HCT116 (cell line): ENCODE results near the gene GPR180. TPM values are rescaled to one million over a fixed set of nuclear protein-coding genes. Genes with fewer than 3 reads are reported as not detected.
A peak's percentile ranks its signal among the peaks of the same experiment; 100 is the strongest.

ENCODE experiments used
- ATAC-seq: fragments of 200-7000 bp; cut with Tn5 transposase; 2 replicates; pipeline ENCODE4 v1.9.1; 2020; ENCODE audit warnings: mild to moderate bottlenecking, moderate library complexity
- BruUV-seq: library from RNA; stranded (reverse); fragments of 400-500 nt; replicated peaks from 2 replicates; lab custom pipeline; 2021; lab: Mats Ljungman, UMichigan
- CTCF ChIA-PET: fragments of 300-600 bp; sonication (Branson Sonifier 250); formaldehyde crosslinking; loops from one replicate; lab custom pipeline; 2021; ENCODE audit warnings: antibody characterized with exemption; lab: Charles Lee
- POLR2A ChIA-PET: fragments of 300-600, 350-600 bp; sonication (Branson Sonifier 250); formaldehyde crosslinking; loops from one replicate; lab custom pipeline; 2021; ENCODE audit warnings: antibody characterized with exemption; lab: Charles Lee
- RAD21 ChIA-PET, 2 experiments: fragments of 300-600 bp; sonication (Branson Sonifier 250); formaldehyde crosslinking; loops; one replicate each; lab custom pipeline; 2023; ENCODE audit warnings: low total read pairs in 2 of 2; ENCODE audit not compliant: uncharacterized antibody in 2 of 2, unreplicated experiment in 2 of 2, low non-redundant PET in 1 of 2; lab: Charles Lee
- DNase-seq: peaks from one replicate; pipeline ENCODE4 v3.0.0-alpha.2; 2010; ENCODE audit warnings: low read depth, low spot score
- H2AFZ ChIP-seq: fragments of 200-600 bp; shearing (Covaris generic), sonication (generic); 2 replicates; pipeline ENCODE4 v1.6.1; 2017; ENCODE audit warnings: low read depth, mixed run types, mixed read lengths, antibody characterized with exemption, low read length; ENCODE audit not compliant: poor library complexity, severe bottlenecking
- H3K27ac ChIP-seq: 2 replicates; pipeline ENCODE4 v1.5.1; 2012; ENCODE audit warnings: low read depth, low read length
- H3K27me3 ChIP-seq: fragments of 200-600 bp; sonication (generic); 2 replicates; pipeline ENCODE4 v1.6.1; 2016; ENCODE audit warnings: mixed run types, low read length, mixed read lengths; ENCODE audit not compliant: insufficient read depth
- H3K36me3 ChIP-seq, 2 experiments: fragments of 200-500 bp in 1 of 2; fragments of 200-600 bp in 1 of 2; sonication (Bioruptor generic) in 1 of 2; sonication (generic) in 1 of 2; 2 replicates each; pipeline versions ENCODE4 v1.5.1 to v1.6.1; 2014 to 2016; ENCODE audit warnings: low read length in 2 of 2, inconsistent platforms in 1 of 2, mixed read lengths in 1 of 2, mixed run types in 1 of 2; ENCODE audit not compliant: insufficient read depth in 2 of 2, control insufficient read depth in 1 of 2
- H3K4me1 ChIP-seq, 2 experiments: fragments of 200-600 bp in 1 of 2; sonication (generic) in 1 of 2; 2 replicates each; pipeline versions ENCODE4 v1.5.1 to v1.6.1; 2012 to 2017; ENCODE audit warnings: low read length in 2 of 2, inconsistent platforms in 1 of 2, mild to moderate bottlenecking in 1 of 2, mixed read lengths in 1 of 2, mixed run types in 1 of 2, moderate library complexity in 1 of 2; ENCODE audit not compliant: insufficient read depth in 2 of 2, control insufficient read depth in 1 of 2
- H3K4me2 ChIP-seq: fragments of 200-600 bp; sonication (generic); 2 replicates; pipeline ENCODE4 v1.6.1; 2017; ENCODE audit warnings: mixed run types, low read length, mixed read lengths
- H3K4me3 ChIP-seq, 2 experiments: fragments of 200-600 bp in 1 of 2; sonication (generic) in 1 of 2; replicated peaks in 1 of 2; 2 replicates each; pipeline ENCODE4 v1.5.1; 2011 to 2016; ENCODE audit warnings: low read length in 2 of 2, control low read depth in 1 of 2, low read depth in 1 of 2, mild to moderate bottlenecking in 1 of 2, mixed read lengths in 1 of 2, mixed run types in 1 of 2
- H3K79me2 ChIP-seq: fragments of 200-600 bp; sonication (generic); 2 replicates; pipeline ENCODE4 v1.6.1; 2017; ENCODE audit warnings: mild to moderate bottlenecking, mixed run types, low read length, moderate library complexity, mixed read lengths; ENCODE audit not compliant: insufficient read depth
- H3K9ac ChIP-seq: fragments of 200-600 bp; sonication (generic); 2 replicates; pipeline ENCODE4 v1.6.1; 2016; ENCODE audit warnings: low read length, mixed read lengths
- H3K9me2 ChIP-seq: fragments of 200-600 bp; sonication (generic), shearing (Covaris generic); 2 replicates; pipeline ENCODE4 v1.6.1; 2017; ENCODE audit warnings: mixed run types, mild to moderate bottlenecking, moderate library complexity; ENCODE audit not compliant: insufficient read depth
- H3K9me3 ChIP-seq, 2 experiments: fragments of 200-500 bp in 1 of 2; fragments of 200-600 bp in 1 of 2; sonication (Bioruptor generic) in 1 of 2; sonication (generic) in 1 of 2; 2 replicates each; pipeline ENCODE4 v1.6.1; 2014 to 2017; ENCODE audit warnings: low read length in 2 of 2, mixed read lengths in 2 of 2, inconsistent platforms in 1 of 2, low read depth in 1 of 2, mild to moderate bottlenecking in 1 of 2, mixed run types in 1 of 2, moderate library complexity in 1 of 2; ENCODE audit not compliant: control insufficient read depth in 1 of 2, insufficient read depth in 1 of 2
- H4K20me1 ChIP-seq: fragments of 200-600 bp; sonication (generic), shearing (Covaris generic); 2 replicates; pipeline ENCODE4 v1.6.1; 2017; ENCODE audit warnings: mixed run types, mild to moderate bottlenecking, moderate library complexity; ENCODE audit not compliant: insufficient read depth
- CEBPB ChIP-seq: IDR thresholded peaks from 2 replicates; pipeline ENCODE4 v1.6.1; 2012; ENCODE audit warnings: low read depth
- CTCF ChIP-seq, 3 experiments: fragments of 200-600 bp in 1 of 3; sonication (generic) in 1 of 3; IDR thresholded peaks in 2 of 3; conservative IDR thresholded peaks in 1 of 3; 2 replicates each; pipeline ENCODE4 v1.5.1; 2012 to 2017; ENCODE audit warnings: low read depth in 2 of 3, low read length in 2 of 3, antibody characterized with exemption in 1 of 3, borderline replicate concordance in 1 of 3, control low read depth in 1 of 3, mild to moderate bottlenecking in 1 of 3, mixed read lengths in 1 of 3, mixed run types in 1 of 3, moderate library complexity in 1 of 3; ENCODE audit not compliant: insufficient read depth in 1 of 3
- ELF1 ChIP-seq: IDR thresholded peaks from 2 replicates; pipeline ENCODE4 v1.6.1; 2012; ENCODE audit warnings: low read depth, borderline replicate concordance
- POLR2A ChIP-seq: IDR thresholded peaks from 2 replicates; pipeline ENCODE4 v1.7.0; 2011; ENCODE audit warnings: borderline replicate concordance; ENCODE audit not compliant: insufficient read depth, insufficient read length; ENCODE audit errors: extremely low read depth
- POLR2AphosphoS5 ChIP-seq: IDR thresholded peaks from 2 replicates; pipeline ENCODE4 v1.6.1; 2011; ENCODE audit warnings: mild to moderate bottlenecking, low read depth, low read length, moderate library complexity
- SIN3A ChIP-seq: IDR thresholded peaks from 2 replicates; pipeline ENCODE4 v1.6.1; 2012; ENCODE audit warnings: low read depth
- SP1 ChIP-seq: IDR thresholded peaks from 2 replicates; pipeline ENCODE4 v1.6.1; 2012; ENCODE audit warnings: low read depth
- YY1 ChIP-seq: IDR thresholded peaks from 2 replicates; pipeline ENCODE4 v1.6.1; 2011; ENCODE audit warnings: low read length, low read depth, moderate library complexity, mild to moderate bottlenecking; ENCODE audit not compliant: insufficient replicate concordance; ENCODE audit errors: extremely low read depth
- intact Hi-C: fragments of 100-400 bp; cut with micrococcal nuclease; formaldehyde crosslinking; loops from 2 replicates; pipeline ENCODE4 v1.10.0; 2022
- total RNA-seq: library from RNA; stranded (reverse); gene quantifications from one replicate; pipeline ENCODE4 v1.2.1, GENCODE V29; 2021; ENCODE audit not compliant: unreplicated experiment
- TF ChIP-seq, protein P1 (sequence below): IDR thresholded peaks from 2 replicates; pipeline ENCODE4 v1.6.1; 2012

GPR180 gene
- total RNA-seq, 1 experiment from 2014 or later, result 6.4 TPM

- Histone ChIP-seq H3K4me2 (no peak overlapping the region), H3K79me2 (no peaks in the 10 kb centered on the region), H4K20me1 (no peaks in the 10 kb centered on the region), H3K9me2 (no peaks in the 10 kb centered on the region), H3K4me1 (no peaks in the 10 kb centered on the region), H3K4me3 (no peak overlapping the region), H3K9ac (no peak overlapping the region), H3K27me3 (peaks cover 14% of the 10 kb centered on the region), H3K27ac (no peak overlapping the region), H2AFZ (no peak overlapping the region), H3K36me3 (no peaks in the 10 kb centered on the region), H3K9me3 (no peaks in the 10 kb centered on the region)
- no TSS peak for BruUV-seq
- ATAC-seq (no peak), DNase-seq (no peak)
- TF ChIP-seq SP1, result no peak
- TF ChIP-seq, protein P1, sequence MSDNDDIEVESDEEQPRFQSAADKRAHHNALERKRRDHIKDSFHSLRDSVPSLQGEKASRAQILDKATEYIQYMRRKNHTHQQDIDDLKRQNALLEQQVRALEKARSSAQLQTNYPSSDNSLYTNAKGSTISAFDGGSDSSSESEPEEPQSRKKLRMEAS, result no peak
- TF ChIP-seq POLR2AphosphoS5, result no peak
- ChIA-PET RAD21 (no interaction called here), POLR2A (no interaction called here), CTCF (no interaction called here)
- intact Hi-C loops, result no loop called here
These were observed 55.5 kb downstream of the GPR180 start for GRCh38 chr13:94657167-94657566.

DNA sequence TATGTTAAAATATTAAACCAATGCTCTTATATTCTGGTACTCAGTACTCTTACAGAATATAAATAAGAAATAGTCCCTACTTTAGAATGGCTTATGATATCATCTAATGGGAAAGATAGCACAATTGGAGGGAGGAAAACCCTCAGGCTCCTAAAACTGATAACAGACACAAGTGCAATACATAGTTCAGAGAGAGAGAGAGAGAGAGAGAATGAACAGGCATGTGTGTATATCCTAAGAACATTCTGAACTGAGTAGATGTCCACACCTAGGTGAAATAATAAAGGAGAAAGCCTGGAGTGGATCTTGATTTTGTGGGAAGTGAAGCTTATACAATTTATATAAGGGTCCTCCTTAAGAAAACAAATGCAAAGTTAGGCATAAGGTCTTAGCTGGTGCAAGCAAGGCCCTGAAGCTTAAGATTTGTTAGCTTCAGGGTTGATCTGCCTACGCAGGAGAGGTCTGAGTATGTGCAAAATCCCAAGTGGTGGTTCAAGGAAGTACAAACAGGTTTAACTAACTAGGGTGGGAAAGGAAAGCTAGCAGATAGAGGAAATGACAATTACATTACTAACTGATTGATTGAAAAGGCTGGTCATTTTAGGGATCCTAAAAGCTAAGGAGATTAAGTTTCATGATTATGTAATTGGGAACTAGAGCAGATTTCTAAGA is 57.4 kb downstream of the GPR180 start:
- Histone ChIP-seq H2AFZ (no peak overlapping the region), H3K9me2 (no peaks in the 10 kb centered on the region), H3K9ac (no peak overlapping the region), H4K20me1 (no peaks in the 10 kb centered on the region), H3K27me3 (peaks cover 33% of the 10 kb centered on the region), H3K36me3 (no peaks in the 10 kb centered on the region), H3K79me2 (no peaks in the 10 kb centered on the region), H3K4me2 (no peak overlapping the region), H3K27ac (no peak overlapping the region), H3K4me3 (no peak overlapping the region), H3K4me1 (no peaks in the 10 kb centered on the region), H3K9me3 (no peaks in the 10 kb centered on the region)
- peak; percentile 70 for ATAC-seq
- no peak for DNase-seq
- RAD21 ChIA-PET, result no interaction called here
- no peak for TF ChIP-seq POLR2A
- TF ChIP-seq SIN3A, result no peak
- no peak for TF ChIP-seq CEBPB
- peak in 2 of 3 experiments; percentile 3 to 31; a peak in 2 of 6 replicates for TF ChIP-seq CTCF (IDR thresholded peaks at IDR 0.05 in 2 of 3, conservative IDR thresholded peaks at IDR 0.05 in 1 of 3; ENCODE audit: borderline replicate concordance in 1 of 3, insufficient read depth in 1 of 3, low read depth in 2 of 3, low read length in 2 of 3)
- no peak for TF ChIP-seq YY1
- no peak for TF ChIP-seq ELF1
- TF ChIP-seq SP1, result no peak
- CTCF ChIA-PET, result interaction anchor here (1.1 to 1.5 kb wide), 4 partner anchors 9 to 39 kb away, joined by 4 to 7 read pairs (median 6); no protein-coding TSS in a partner anchor
- no TSS peak for BruUV-seq
- intact Hi-C loops, result no loop called here
- POLR2A ChIA-PET, result no interaction called here
